ENCODE results near the gene GPR108.

Gene GPR108

GRCh38 chr19:6733338-6734095 is 3.9 kb downstream of the GPR108 start:
- H3K27ac ChIP-seq (ENCODE audit: insufficient read depth in 1 of 2, low read depth in 1 of 2, low read length in 2 of 2, poor library complexity in 1 of 2, severe bottlenecking in 2 of 2) = no peak overlapping the region
- no peaks in the 10 kb centered on the region for H3K27me3 ChIP-seq (replicated peaks in 2 of 5; ENCODE audit: control insufficient read depth in 4 of 5, insufficient read depth in 5 of 5, low read length in 4 of 5)
- peaks cover 5 to 38% (median 28%) of the 10 kb centered on the region in 4 experiments for H3K4me1 ChIP-seq (ENCODE audit: control extremely low read depth in 1 of 4, control insufficient read depth in 4 of 4, insufficient read depth in 4 of 4, low read length in 3 of 4)
- ChIA-PET POLR2A (no interaction called here), CTCF (interaction anchor here (1.2 kb wide), 1 partner anchor 128 kb away, joined by 3 read pairs; no protein-coding TSS in a partner anchor)
- no peaks in the 10 kb centered on the region for H3K9me3 ChIP-seq (ENCODE audit: control extremely low read depth in 1 of 5, control insufficient read depth in 4 of 5, insufficient read depth in 2 of 5, low read depth in 1 of 5, low read length in 4 of 5)
- peaks cover 2 to 31% (median 14%) of the 10 kb centered on the region in 4 experiments for H3K36me3 ChIP-seq (ENCODE audit: control insufficient read depth in 4 of 4, insufficient read depth in 4 of 4, low read length in 3 of 4)
- WGBS (ENCODE audit: insufficient coverage) = 97% methylated on average over 24 of the region's 29 CpGs
- no peak overlapping the region for H3K4me3 ChIP-seq (ENCODE audit: control insufficient read depth in 1 of 7, extremely low read depth in 1 of 7, insufficient read depth in 4 of 7, low read depth in 2 of 7, low read length in 6 of 7)
- no peak for DNase-seq

- no peaks in the 10 kb centered on the region for H3K27me3 ChIP-seq (replicated peaks in 2 of 5; ENCODE audit: control insufficient read depth in 4 of 5, insufficient read depth in 5 of 5, low read length in 4 of 5)
- POLR2A ChIA-PET = no interaction called here
- peaks cover 2 to 31% (median 14%) of the 10 kb centered on the region in 4 experiments for H3K36me3 ChIP-seq (ENCODE audit: control insufficient read depth in 4 of 4, insufficient read depth in 4 of 4, low read length in 3 of 4)
- WGBS (ENCODE audit: insufficient coverage) = 95% methylated on average over 21 of the region's 21 CpGs
- H3K27ac ChIP-seq (ENCODE audit: insufficient read depth in 1 of 2, low read depth in 1 of 2, low read length in 2 of 2, poor library complexity in 1 of 2, severe bottlenecking in 2 of 2) = no peak overlapping the region
- H3K9me3 ChIP-seq (ENCODE audit: control extremely low read depth in 1 of 5, control insufficient read depth in 4 of 5, insufficient read depth in 2 of 5, low read depth in 1 of 5, low read length in 4 of 5) = no peaks in the 10 kb centered on the region
- no peak overlapping the region for H3K4me3 ChIP-seq (ENCODE audit: control insufficient read depth in 1 of 7, extremely low read depth in 1 of 7, insufficient read depth in 4 of 7, low read depth in 2 of 7, low read length in 6 of 7)
- no peak for DNase-seq
- CTCF ChIA-PET = interaction anchor here (1.2 kb wide), 1 partner anchor 129 kb away, joined by 3 read pairs; no protein-coding TSS in a partner anchor
- H3K4me1 ChIP-seq (ENCODE audit: control extremely low read depth in 1 of 4, control insufficient read depth in 4 of 4, insufficient read depth in 4 of 4, low read length in 3 of 4) = peaks cover 1 to 38% (median 27%) of the 10 kb centered on the region in 4 experiments
These were observed 4.5 kb downstream of the GPR108 start for GRCh38 chr19:6732803-6733337.

GRCh38 chr19:6731822-6732221 is 5.6 kb downstream of the GPR108 start:
- peaks cover 0 to 35% (median 25%) of the 10 kb centered on the region in 4 experiments for H3K4me1 ChIP-seq (ENCODE audit: control extremely low read depth in 1 of 4, control insufficient read depth in 4 of 4, insufficient read depth in 4 of 4, low read length in 3 of 4)
- WGBS (ENCODE audit: insufficient coverage) = 99% methylated on average over 22 of the region's 22 CpGs
- CTCF ChIA-PET = no interaction called here
- POLR2A ChIA-PET = no interaction called here
- no peaks in the 10 kb centered on the region for H3K9me3 ChIP-seq (ENCODE audit: control extremely low read depth in 1 of 5, control insufficient read depth in 4 of 5, insufficient read depth in 2 of 5, low read depth in 1 of 5, low read length in 4 of 5)
- no peak for DNase-seq
- H3K27ac ChIP-seq (ENCODE audit: insufficient read depth in 1 of 2, low read depth in 1 of 2, low read length in 2 of 2, poor library complexity in 1 of 2, severe bottlenecking in 2 of 2) = no peak overlapping the region
- no peaks in the 10 kb centered on the region for H3K27me3 ChIP-seq (replicated peaks in 2 of 5; ENCODE audit: control insufficient read depth in 4 of 5, insufficient read depth in 5 of 5, low read length in 4 of 5)
- H3K4me3 ChIP-seq (ENCODE audit: control insufficient read depth in 1 of 7, extremely low read depth in 1 of 7, insufficient read depth in 4 of 7, low read depth in 2 of 7, low read length in 6 of 7) = no peak overlapping the region
- H3K36me3 ChIP-seq (ENCODE audit: control insufficient read depth in 4 of 4, insufficient read depth in 4 of 4, low read length in 3 of 4) = peaks cover 2 to 31% (median 14%) of the 10 kb centered on the region in 4 experiments

GRCh38 chr19:6730941-6731670 is 6.3 kb downstream of the GPR108 start:
- WGBS (ENCODE audit: insufficient coverage) = 94% methylated on average over 23 of the region's 30 CpGs
- H3K4me1 ChIP-seq (ENCODE audit: control extremely low read depth in 1 of 4, control insufficient read depth in 4 of 4, insufficient read depth in 4 of 4, low read length in 3 of 4) = peaks cover 0 to 28% (median 18%) of the 10 kb centered on the region in 4 experiments
- POLR2A ChIA-PET = no interaction called here
- no peaks in the 10 kb centered on the region for H3K9me3 ChIP-seq (ENCODE audit: control extremely low read depth in 1 of 5, control insufficient read depth in 4 of 5, insufficient read depth in 2 of 5, low read depth in 1 of 5, low read length in 4 of 5)
- no peaks in the 10 kb centered on the region for H3K27me3 ChIP-seq (replicated peaks in 2 of 5; ENCODE audit: control insufficient read depth in 4 of 5, insufficient read depth in 5 of 5, low read length in 4 of 5)
- no peak for DNase-seq
- CTCF ChIA-PET = interaction anchor here (0.8 to 1.2 kb wide), 2 partner anchors 61 to 100 kb away, joined by 3 to 4 read pairs; partner anchors contain the start of gene TNFSF14
- H3K36me3 ChIP-seq (ENCODE audit: control insufficient read depth in 4 of 4, insufficient read depth in 4 of 4, low read length in 3 of 4) = peaks cover 2 to 31% (median 14%) of the 10 kb centered on the region in 4 experiments
- H3K4me3 ChIP-seq (ENCODE audit: control insufficient read depth in 1 of 7, extremely low read depth in 1 of 7, insufficient read depth in 4 of 7, low read depth in 2 of 7, low read length in 6 of 7) = no peak overlapping the region
- no peak overlapping the region for H3K27ac ChIP-seq (ENCODE audit: insufficient read depth in 1 of 2, low read depth in 1 of 2, low read length in 2 of 2, poor library complexity in 1 of 2, severe bottlenecking in 2 of 2)

- Histone ChIP-seq H3K36me3 (ENCODE audit: control insufficient read depth in 4 of 4, insufficient read depth in 4 of 4, low read length in 3 of 4) (peaks cover 2 to 31% (median 14%) of the 10 kb centered on the region in 4 experiments), H3K27me3 (replicated peaks in 2 of 5; ENCODE audit: control insufficient read depth in 4 of 5, insufficient read depth in 5 of 5, low read length in 4 of 5) (no peaks in the 10 kb centered on the region), H3K4me3 (ENCODE audit: control insufficient read depth in 1 of 7, extremely low read depth in 1 of 7, insufficient read depth in 4 of 7, low read depth in 2 of 7, low read length in 6 of 7) (no peak overlapping the region), H3K9me3 (ENCODE audit: control extremely low read depth in 1 of 5, control insufficient read depth in 4 of 5, insufficient read depth in 2 of 5, low read depth in 1 of 5, low read length in 4 of 5) (no peaks in the 10 kb centered on the region), H3K27ac (ENCODE audit: insufficient read depth in 1 of 2, low read depth in 1 of 2, low read length in 2 of 2, poor library complexity in 1 of 2, severe bottlenecking in 2 of 2) (peak overlapping the region in 1 of 2 experiments; percentile 38), H3K4me1 (ENCODE audit: control extremely low read depth in 1 of 4, control insufficient read depth in 4 of 4, insufficient read depth in 4 of 4, low read length in 3 of 4) (peaks cover 0 to 25% (median 12%) of the 10 kb centered on the region in 4 experiments)
- CTCF ChIA-PET = interaction anchor here (0.8 to 1.6 kb wide), 3 partner anchors 8 to 99 kb away, joined by 3 to 4 read pairs (median 4); partner anchors contain the start of genes GPR108 and TNFSF14
- DNase-seq = peak; percentile 49 to 59 (median 54)
- WGBS (ENCODE audit: insufficient coverage) = 84% methylated on average over 13 of the region's 27 CpGs
- POLR2A ChIA-PET = no interaction called here
These were observed 7.1 kb downstream of the GPR108 start for GRCh38 chr19:6730153-6730804.

- H3K4me1 ChIP-seq (ENCODE audit: control extremely low read depth in 1 of 4, control insufficient read depth in 4 of 4, insufficient read depth in 4 of 4, low read length in 3 of 4) = peaks cover 0 to 30% (median 18%) of the 10 kb centered on the region in 4 experiments
- H3K27me3 ChIP-seq (replicated peaks in 2 of 5; ENCODE audit: control insufficient read depth in 4 of 5, insufficient read depth in 5 of 5, low read length in 4 of 5) = no peaks in the 10 kb centered on the region
- peak overlapping the region in 1 of 2 experiments; percentile 38 for H3K27ac ChIP-seq (ENCODE audit: insufficient read depth in 1 of 2, low read depth in 1 of 2, low read length in 2 of 2, poor library complexity in 1 of 2, severe bottlenecking in 2 of 2)
- WGBS (ENCODE audit: insufficient coverage) = 97% methylated on average over 21 of the region's 23 CpGs
- ChIA-PET CTCF (interaction anchor here (1.2 to 1.6 kb wide), 2 partner anchors 8 to 98 kb away, joined by 3 to 4 read pairs; partner anchors contain the start of gene GPR108), POLR2A (no interaction called here)
- H3K36me3 ChIP-seq (ENCODE audit: control insufficient read depth in 4 of 4, insufficient read depth in 4 of 4, low read length in 3 of 4) = peaks cover 2 to 31% (median 14%) of the 10 kb centered on the region in 4 experiments
- DNase-seq = no peak
- no peaks in the 10 kb centered on the region for H3K9me3 ChIP-seq (ENCODE audit: control extremely low read depth in 1 of 5, control insufficient read depth in 4 of 5, insufficient read depth in 2 of 5, low read depth in 1 of 5, low read length in 4 of 5)
- H3K4me3 ChIP-seq (ENCODE audit: control insufficient read depth in 1 of 7, extremely low read depth in 1 of 7, insufficient read depth in 4 of 7, low read depth in 2 of 7, low read length in 6 of 7) = no peak overlapping the region
These were observed 7.7 kb downstream of the GPR108 start for GRCh38 chr19:6729573-6730152.
